GM19035 (cell line): ENCODE results near the gene CD6.

Source experiments
- ATAC-seq: cut with Tn5 transposase; IDR thresholded peaks from one replicate; pipeline ENCODE4 v1.9.1; 2021; ENCODE audit not compliant: unreplicated experiment

Gene CD6

DNA sequence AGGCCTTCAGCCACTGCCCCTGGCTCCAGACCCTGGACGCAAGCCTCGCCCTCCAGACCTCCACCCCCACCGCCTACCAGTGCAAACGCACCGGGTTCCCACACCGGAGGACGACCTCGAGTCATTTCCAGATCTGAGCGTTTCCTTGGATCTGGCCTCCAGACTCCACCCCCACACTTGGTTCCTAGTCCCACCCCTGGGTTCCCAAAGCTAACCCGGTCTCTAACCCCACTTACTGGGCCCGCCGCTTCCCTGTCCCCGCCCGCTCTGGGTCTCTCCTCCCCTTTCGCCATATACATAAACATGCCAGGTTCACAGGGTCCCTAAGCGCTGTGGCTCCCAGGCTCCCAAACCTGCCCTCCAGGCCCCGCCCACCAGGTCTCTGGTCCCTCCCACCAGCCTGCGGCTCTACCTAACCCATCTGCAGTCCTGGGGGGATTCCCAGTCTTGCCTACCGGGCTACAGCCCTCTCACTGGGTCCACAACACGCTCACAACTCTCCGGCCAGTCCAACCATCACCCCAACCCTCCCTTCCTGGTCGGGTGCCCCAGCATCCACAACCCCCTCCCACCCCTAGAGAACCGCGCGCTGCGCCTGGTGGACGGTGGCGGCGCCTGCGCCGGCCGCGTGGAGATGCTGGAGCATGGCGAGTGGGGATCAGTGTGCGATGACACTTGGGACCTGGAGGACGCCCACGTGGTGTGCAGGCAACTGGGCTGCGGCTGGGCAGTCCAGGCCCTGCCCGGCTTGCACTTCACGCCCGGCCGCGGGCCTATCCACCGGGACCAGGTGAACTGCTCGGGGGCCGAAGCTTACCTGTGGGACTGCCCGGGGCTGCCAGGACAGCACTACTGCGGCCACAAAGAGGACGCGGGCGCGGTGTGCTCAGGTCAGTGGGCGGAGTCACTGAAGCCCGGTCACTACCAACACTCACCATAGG lies 36.7 kb downstream of the CD6 start:
- ATAC-seq: no peak

DNA sequence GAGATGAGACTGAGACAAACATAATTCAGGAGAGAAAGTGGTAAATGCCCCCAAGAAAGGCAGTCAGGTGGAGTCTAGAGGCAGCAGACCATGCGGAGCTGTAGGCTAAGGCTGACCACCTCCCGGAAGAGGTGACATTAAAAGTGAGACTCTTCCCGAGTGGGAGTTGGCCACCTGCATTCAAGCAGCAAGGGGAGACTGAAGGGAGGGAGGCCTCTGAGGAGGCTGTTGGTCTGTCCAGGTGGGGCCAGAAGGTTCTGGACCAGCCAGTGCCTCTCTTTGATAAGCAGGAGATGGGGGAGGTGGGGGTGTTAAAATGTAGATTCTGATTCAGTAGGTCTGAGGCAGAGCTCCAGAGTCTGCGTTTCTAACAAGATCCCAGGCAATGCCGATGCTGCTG lies 37.5 kb downstream of the CD6 start:
- no peak for ATAC-seq

DNA sequence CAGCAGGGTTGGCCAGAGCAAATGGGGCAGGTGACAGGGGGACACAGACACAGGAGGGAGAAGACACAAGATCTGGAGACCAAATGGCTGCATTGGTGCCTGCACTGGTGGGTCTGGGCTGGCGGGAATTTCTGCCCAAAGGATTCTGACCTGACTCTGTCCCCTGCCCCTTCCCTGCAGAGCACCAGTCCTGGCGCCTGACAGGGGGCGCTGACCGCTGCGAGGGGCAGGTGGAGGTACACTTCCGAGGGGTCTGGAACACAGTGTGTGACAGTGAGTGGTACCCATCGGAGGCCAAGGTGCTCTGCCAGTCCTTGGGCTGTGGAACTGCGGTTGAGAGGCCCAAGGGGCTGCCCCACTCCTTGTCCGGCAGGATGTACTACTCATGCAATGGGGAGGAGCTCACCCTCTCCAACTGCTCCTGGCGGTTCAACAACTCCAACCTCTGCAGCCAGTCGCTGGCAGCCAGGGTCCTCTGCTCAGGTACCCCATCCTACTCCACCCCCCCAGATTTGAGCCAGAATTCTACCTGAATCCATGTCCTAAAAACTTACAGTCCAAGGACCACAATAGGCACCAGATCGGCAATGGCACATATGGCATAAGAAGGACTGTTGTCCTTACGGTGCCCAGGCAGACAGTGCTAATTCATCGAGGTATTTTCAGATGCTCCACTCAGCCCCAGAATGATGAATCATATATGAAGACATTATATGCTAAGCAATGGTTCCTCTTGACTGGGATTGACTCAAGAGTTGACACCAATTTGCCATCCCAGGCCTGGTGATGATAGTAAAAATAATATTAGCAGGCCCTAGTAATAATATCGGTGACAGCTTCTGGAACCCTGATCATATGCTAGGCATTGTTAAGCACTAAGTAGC lies 38.2 kb downstream of the CD6 start:
- ATAC-seq: no peak

DNA sequence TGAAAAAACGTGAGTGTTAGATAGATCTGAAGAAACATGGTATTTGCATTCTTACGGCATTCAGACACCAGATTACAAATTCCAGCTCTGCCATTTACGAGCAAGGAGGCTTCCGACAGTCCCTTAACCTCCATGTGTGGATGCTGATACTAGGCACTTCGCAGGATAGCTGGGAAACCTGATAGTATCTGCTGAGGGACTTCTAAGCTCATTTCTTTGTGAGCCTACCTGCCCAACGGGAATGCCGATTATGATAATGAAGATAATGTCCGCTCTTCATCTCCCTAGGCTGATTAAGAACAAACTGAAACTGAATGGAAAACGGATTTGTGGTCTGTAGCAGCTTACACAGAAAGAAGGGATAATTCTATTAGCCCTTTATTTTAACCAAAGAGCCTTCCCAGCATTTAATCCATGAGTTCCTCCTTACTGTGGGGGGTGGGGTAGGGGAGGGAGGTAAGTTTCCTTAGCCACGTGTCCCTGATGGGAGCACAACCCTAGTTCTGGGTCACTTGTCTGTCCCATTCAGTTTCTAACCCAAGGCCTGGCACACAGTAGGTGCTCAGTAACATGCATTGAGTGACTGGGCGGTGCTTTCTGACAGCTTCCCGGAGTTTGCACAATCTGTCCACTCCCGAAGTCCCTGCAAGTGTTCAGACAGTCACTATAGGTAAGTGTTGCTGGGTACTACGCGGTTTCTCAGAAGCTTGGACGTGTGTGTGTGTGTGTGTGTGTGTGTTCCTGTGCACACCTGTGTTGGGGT lies 39.2 kb downstream of the CD6 start:
- ATAC-seq: no peak

DNA sequence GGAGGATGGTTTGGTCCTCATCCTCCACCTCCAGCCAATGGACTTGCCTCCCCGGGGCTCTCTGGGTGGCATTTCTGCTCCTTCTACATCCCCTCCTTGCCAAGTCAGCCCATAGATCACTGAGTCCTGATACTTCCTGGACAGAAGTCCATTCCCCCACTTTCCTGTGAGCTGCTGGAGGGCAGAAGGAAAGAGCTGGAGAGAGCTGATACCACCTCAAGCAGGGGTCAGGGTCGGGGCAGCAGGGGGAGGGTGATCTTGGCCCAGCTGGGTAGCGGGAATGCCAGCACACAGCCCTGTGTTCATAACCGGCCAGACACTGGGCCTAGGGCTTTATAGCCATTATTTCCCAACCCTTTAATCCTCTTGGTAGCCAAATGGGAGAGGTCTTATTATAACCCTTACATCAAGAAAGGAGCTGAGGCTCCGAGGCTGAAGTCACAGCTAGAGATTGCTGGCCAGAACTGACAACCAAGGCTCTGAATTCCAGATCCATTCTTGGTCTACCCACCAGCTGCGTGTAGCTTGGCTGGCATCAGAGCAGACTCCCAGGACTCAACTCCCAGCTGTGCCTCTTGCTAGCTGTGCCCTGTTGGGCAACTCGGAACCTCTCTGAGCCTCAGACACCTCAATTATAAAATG lies 39.9 kb downstream of the CD6 start:
- no peak for ATAC-seq

DNA sequence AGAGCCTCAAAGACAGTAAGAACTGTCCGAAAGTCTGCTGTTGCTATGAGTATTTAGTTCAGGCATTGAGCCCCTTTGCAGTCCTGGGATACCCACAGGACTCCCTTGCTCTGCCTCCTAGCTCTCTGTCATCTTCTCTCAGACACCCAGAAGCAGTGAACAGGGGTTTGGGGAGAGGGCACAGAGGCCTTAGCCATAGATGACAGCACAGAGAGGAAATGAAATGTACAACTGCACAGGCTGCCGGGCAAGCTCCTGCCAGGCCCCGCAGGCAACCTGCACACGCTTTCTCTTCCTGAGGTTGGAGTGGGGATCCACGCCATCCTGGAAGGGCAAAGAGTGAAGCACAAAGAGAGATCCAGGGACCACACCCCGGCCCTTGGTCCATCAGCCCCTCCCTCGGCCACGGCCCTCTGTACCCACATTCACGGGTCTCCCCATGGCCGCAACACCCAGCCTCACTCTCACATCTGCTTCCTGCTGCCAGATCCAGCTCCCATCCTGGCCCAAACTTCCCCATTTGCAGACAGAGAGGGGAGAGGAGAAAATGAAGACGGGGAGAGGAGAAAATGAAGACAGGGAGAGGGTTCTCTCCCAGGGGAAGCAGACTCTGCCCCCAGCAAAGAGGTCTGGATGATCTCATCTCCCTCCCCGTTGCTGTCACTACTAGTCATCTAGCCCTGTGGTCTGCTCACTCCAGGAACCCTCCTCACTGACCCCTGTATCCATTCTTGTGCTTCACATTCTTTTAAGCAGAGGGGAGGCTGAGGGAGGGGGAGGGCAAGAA lies 40.7 kb downstream of the CD6 start:
- no peak for ATAC-seq

DNA sequence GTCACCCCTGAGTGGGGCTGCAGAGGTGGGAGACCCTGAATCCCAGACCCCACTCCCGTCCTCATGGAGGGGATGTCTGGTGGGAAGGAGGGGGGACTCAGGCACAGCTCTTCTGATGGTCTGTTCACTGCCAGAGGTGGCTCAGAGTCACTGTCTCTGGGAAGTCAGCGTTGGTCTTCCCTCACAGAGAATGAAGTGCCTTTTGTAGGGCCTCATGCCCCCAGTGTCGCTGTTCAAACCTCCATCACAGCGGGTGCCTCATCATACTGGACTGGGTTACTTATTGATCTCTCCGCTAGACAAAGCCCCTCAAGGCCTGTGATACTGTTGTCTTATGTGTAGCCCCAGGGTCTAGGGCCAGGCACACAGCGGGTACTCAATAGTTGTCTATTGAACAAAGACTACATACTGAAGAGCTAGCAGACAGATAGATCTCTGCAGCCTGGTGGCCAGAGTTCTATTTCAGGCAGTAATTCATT lies 41.3 kb downstream of the CD6 start:
- no peak for ATAC-seq

DNA sequence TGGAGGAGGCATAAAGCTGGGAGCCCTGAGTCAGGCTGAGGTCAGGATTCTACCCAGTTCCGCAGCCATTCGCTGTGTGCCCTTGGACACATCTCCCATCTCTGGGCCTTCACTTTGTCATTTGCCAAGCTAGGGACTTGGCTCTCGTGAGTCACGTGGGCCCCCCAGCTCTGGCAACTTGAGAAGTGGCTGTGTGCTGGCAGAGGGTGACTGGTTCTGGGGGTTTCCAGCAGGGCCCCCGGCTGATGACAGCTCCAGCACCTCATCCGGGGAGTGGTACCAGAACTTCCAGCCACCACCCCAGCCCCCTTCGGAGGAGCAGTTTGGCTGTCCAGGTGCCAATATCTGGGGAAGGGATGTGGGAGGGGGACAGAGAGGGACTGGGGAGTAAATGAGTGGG lies 46.6 kb downstream of the CD6 start:
- ATAC-seq: no peak

DNA sequence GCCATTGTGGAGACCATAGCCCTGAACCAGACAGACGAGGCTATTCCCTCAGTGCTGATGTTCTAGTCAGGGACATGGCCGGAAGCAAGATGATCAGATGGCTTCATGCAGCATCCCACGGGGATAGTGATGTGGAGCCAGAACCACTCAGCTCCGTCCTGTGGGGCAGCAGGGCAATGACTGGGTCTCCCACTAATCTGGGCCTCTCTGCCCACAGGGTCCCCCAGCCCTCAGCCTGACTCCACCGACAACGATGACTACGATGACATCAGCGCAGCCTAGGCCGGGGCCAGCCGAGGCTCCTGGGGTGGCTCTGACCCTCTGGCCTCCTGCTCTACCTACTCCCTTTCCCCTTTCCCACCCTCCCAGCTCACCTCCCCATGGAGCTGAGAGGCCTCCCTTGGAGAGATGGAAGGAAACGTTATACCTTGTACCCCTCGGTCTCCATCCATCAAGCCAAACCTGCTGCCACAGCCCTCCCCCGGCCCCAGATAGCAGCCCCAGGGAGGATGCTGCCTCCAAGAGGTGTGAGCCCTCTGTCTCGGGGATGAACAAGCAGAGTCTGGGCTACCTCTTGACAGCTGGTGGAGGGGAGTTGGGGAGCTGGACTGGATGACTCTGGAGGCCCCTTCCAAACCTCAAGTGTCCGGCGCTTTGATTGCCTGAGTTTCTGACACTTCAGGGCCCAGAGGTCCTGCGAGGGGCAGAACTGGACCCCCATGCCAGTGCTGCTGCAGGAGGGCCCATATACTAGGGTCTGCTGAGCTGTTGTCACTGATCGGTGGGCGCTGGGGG lies 47.8 kb downstream of the CD6 start:
- ATAC-seq: no peak

DNA sequence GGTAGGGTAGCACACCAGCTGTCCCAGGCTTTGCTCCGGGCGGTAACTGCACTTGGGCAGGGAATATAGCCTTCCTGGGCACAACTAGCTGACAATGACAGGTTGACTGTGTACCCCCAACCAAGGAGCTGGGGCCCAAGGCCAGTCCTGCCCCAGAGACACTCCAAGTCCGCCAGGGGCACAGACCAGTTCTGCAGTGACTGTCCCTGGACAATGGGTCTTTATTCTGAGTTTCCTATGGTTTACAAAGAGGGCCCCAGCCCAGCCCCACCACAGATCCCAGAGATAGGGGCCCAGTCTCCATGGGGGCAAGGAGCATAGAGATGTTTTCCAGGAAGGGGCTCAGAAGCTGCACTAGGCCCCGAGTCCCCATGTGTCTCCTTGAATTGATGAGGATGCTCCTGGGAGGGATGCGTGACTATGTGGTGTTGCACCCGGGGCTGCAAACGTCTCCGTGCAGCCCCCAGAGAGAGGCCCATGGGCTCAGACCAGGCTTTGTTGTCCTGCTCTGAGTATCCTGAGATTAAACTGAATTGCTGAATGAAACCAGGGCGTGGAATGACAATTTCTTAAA lies 48.4 kb downstream of the CD6 start:
- ATAC-seq: no peak

DNA sequence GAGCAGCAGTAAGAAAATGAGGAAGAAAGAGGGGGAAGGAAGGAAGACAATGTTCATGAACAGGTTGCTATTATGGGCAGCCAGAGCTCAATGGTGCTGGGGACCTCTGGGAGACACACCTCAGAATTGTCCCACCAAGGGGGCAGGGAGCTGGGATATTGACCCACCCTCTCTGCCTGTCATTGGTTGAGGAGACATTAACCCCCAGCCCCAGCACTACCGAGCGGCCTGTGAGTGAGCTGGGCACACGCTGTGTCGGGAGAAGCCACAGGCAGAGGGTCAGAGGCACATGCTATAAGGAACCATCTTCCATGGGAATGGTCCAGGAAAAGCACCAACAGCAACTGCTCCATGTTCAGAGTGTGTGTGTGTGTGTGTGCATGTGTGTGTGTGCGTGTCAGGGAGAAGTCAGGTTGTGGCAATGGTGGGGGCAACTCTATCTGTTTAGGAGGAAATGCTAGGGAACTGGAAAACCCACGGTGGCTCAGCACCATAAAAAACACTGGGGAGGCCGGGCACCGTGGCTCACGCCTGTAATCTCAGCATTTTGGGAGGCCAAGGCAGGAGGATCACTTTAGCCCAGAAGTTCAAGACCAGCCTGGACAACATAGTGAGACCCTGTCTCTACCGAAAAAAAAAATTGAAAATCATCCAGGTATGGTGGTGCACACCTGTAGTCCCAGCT lies 49.2 kb downstream of the CD6 start:
- ATAC-seq: no peak

DNA sequence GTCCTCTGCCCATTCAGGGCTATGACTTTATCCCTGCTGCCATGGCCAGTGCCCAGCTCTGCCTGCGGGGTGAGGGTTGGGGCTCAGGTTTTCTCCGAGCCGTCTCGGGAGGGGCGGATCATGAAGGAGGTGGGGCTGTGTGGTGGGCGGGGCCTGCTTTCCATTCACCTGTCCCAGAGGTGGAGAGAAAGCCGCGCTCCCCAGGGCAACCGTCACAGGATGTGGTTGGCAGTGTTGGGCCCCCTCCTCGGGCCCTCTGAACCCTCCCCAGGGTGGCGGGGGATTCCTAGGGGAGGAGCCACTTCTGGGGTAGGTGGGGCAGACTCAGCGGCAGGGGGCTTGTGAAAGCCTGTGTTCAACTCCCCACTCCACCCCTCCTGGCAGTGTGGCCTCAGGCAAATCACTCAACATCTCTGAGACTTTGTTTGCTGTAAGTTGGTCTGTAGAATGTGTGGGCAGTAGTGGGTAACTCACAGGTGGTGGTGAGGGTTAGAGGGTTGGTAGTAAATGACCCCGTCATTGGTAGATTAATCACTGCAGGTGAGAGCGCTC lies 50.3 kb downstream of the CD6 start:
- ATAC-seq: no peak

DNA sequence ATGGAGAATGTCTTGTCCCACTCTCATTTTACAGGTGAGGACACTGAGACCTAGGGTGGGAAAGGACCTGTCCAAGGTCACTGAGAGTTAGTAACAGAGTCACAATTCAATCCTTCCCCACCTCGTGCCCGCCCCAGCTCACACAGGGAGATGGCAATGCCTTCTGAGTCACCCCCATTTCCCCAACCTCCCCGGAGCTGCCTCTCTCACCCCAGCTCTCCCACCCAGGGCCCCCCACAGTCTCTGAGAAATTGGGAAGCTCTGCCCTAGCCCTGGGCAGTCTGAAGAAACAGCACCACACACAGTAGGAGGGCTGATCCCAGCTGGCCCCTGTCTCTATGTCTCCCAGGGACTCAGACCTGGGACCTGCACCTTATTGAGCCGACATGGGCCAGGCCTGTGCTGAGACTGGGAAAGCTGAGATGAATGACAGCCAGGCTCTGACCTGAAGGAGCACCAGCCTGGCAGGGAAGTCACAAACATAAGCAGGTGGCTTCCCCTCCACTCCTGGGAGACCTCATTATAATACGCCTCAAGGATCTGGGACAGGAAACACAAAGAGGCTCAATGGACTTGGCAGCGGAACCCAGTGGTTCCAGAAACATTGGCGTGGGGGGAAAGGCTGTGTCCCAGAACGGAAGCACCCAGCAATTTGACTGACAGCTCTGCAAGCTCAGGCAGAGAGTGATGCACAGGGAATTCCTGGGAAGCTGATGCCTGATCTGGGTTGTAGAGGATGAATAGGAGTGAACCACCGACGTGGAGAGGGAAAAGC lies 51.0 kb downstream of the CD6 start:
- no peak for ATAC-seq

DNA sequence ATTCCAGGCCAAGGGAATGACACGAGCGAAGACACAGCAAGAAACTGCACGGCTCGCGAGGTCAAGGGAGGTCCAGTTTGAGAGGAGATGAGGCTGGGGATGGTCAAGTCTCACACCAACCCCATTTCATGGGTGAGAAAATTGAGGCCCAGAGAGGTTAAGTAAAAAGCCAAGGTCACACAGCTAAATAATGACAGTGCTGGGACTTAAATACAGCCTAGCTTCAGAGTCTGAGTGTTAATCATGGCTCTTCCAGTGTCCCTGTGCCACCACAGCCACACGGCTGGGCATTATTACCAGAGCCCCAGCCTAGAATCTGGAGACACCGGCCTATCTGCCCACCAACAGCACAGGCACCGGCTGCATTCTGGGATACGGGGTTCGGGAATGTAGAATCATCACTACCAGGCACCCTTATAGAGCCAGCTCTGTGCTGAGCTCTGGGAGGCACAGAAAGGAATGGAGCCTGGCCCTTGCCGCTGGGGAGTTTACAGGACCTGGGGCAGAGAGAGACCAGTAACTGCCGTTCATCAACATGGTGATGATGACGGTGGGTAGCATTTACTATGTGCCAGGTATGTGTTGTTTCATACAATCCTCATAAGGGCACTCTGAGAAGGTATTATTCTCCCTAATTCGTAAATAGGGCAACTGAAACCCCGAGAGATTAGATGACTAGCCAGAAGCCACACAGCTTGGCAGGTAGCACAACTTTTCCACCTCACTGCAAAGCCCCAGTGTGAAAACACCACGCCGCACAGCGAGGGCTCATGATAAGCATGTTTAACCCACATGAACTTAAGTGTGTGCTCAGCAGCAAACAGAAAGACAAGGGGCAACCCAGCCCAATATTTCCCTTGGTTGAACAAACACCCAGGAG lies 51.8 kb downstream of the CD6 start:
- ATAC-seq: no peak

DNA sequence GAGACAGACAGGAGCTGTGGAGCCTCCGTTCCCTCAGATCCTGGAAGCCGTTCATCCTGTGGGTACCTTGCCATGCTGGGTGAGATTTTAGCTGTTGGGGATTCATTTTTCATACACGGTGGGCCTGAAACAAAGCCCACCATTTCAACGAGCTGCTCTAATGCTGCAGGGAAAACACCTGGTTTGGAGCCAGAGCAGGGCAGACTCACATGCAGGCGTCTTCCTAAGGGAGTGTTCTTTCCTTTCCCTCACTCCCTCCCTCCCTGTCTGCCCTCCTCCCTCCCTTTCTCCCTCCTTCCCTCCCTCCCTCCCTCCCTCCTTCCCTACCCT lies 52.5 kb downstream of the CD6 start:
- no peak for ATAC-seq
